ENCODE data around the gene ZNF385A. TPM values are rescaled to one million over a fixed set of nuclear protein-coding genes. Genes with fewer than 3 reads are reported as not detected.
A peak's percentile ranks its signal among the peaks of the same experiment; 100 is the strongest.

The ZNF385A gene
- total and polyA plus RNA-seq, 9 of the 15 experiments (the other 6 are each of a cell fraction or from before 2014, with no cell fraction given): 1.0 to 111 (median 7.7) TPM

GRCh38 chr12:54356951-54357356 lies 27.6 kb downstream of the ZNF385A start (continued):
- no peak for TF ChIP-seq MAFF (IDR thresholded peaks at IDR 0.05; ENCODE audit: low read length)

DNA sequence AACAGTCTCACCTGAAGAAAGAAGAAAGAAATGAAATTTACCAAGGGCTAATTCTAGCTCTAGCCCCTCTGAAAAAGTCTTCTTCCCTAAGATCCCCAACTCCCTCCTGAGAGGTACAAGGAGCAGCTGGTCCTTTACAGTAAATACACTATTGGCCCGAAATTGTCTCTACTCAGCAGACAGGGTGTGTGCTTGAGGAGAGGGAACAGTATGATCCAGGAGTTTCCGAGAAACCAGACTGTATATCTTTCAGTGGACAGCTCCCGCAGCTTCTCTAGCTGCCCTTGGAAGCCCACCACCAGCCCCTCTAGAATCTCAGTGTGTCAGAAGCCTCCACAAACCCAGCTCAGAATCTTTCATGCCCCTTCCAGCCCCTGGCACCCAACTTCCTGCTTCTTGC lies 28.3 kb downstream of the ZNF385A start:
- 3% methylated on average over 3 of the region's 3 CpGs for WGBS (ENCODE audit: insufficient coverage, low coverage, missing lambda C conversion rate)
- Histone ChIP-seq H3K36me3 (ENCODE audit: control insufficient read depth, insufficient read depth, low read length) (peaks cover 13% of the 10 kb centered on the region; the same call in 2 of the 3 replicates), H3K9me1 (ENCODE audit: control insufficient read depth, insufficient read depth, low read length) (no peaks in the 10 kb centered on the region), H4K20me1 (replicated peaks; ENCODE audit: control insufficient read depth, insufficient read depth, low read length) (no peaks in the 10 kb centered on the region), H2AFZ (ENCODE audit: low read depth, low read length) (peak overlapping the region; percentile 25; the same call in 1 of the 2 replicates), H3K27me3 (ENCODE audit: control insufficient read depth in 2 of 2, insufficient read depth in 2 of 2, low read length in 2 of 2) (no peaks in the 10 kb centered on the region), H3K4me1 (replicated peaks in 1 of 2; ENCODE audit: control insufficient read depth in 2 of 2, insufficient read depth in 2 of 2, low read length in 2 of 2) (peaks cover 58 to 69% of the 10 kb centered on the region in 2 experiments), H3K4me2 (ENCODE audit: insufficient read depth, low read length) (peak overlapping the region; percentile 99; the same call in 1 of the 2 replicates), H3K27ac (ENCODE audit: extremely low read depth, low read depth, low read length) (peak overlapping the region; percentile 60), H3K9ac (ENCODE audit: insufficient read depth in 1 of 2, low read depth in 2 of 2, low read length in 2 of 2) (peak overlapping the region; percentile 30 to 61; a peak in 2 of 4 replicates), H3K9me3 (replicated peaks; ENCODE audit: control insufficient read depth, insufficient read depth, low read depth, low read length) (no peaks in the 10 kb centered on the region), H3K4me3 (no peak overlapping the region), H3K79me2 (ENCODE audit: control insufficient read depth, insufficient read depth, low read length) (peaks cover 26% of the 10 kb centered on the region; the same call in 2 of the 3 replicates)
- no peak for FAIRE-seq
- in situ Hi-C loops (cut with MboI): no loop called here
- intact Hi-C loops (cut with micrococcal nuclease): no loop called here
- no peak for ATAC-seq
- BruUV-seq (replicated peaks): no TSS peak
- DNase-seq (ENCODE audit: extremely low read depth in 1 of 4, low spot score in 3 of 4): peak in 2 of 4 experiments; percentile 20 to 46
- ChIA-PET POLR2A (interaction anchor here (0.6 to 5.8 kb wide), 11 partner anchors 13 to 133 kb away, joined by 3 to 57 read pairs (median 4); partner anchors contain the start of genes HNRNPA1 and NFE2), CTCF (ENCODE audit: low intra/inter-chr PET ratio) (no interaction called here)
- TF ChIP-seq PATZ1 (CRISPR knock-in tag; IDR thresholded peaks at IDR 0.05; ENCODE audit: borderline replicate concordance) (no peak), SMAD4 (CRISPR knock-in tag; conservative IDR thresholded peaks at IDR 0.05) (0 out of 2 replicates have a peak, but pooled peaks have one; percentile 22), ZNF395 (CRISPR knock-in tag; IDR thresholded peaks at IDR 0.05) (no peak), MEIS2 (IDR thresholded peaks at IDR 0.05; ENCODE audit: partially characterized antibody) (peak; percentile 64), ZBTB7A (IDR thresholded peaks at IDR 0.05; ENCODE audit: borderline replicate concordance, control insufficient read depth, low read depth, low read length) (peak; percentile 39; the same call in 1 of the 2 replicates)
- TF ChIP-seq, protein P1, sequence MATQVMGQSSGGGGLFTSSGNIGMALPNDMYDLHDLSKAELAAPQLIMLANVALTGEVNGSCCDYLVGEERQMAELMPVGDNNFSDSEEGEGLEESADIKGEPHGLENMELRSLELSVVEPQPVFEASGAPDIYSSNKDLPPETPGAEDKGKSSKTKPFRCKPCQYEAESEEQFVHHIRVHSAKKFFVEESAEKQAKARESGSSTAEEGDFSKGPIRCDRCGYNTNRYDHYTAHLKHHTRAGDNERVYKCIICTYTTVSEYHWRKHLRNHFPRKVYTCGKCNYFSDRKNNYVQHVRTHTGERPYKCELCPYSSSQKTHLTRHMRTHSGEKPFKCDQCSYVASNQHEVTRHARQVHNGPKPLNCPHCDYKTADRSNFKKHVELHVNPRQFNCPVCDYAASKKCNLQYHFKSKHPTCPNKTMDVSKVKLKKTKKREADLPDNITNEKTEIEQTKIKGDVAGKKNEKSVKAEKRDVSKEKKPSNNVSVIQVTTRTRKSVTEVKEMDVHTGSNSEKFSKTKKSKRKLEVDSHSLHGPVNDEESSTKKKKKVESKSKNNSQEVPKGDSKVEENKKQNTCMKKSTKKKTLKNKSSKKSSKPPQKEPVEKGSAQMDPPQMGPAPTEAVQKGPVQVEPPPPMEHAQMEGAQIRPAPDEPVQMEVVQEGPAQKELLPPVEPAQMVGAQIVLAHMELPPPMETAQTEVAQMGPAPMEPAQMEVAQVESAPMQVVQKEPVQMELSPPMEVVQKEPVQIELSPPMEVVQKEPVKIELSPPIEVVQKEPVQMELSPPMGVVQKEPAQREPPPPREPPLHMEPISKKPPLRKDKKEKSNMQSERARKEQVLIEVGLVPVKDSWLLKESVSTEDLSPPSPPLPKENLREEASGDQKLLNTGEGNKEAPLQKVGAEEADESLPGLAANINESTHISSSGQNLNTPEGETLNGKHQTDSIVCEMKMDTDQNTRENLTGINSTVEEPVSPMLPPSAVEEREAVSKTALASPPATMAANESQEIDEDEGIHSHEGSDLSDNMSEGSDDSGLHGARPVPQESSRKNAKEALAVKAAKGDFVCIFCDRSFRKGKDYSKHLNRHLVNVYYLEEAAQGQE (IDR thresholded peaks at IDR 0.05; ENCODE audit: borderline replicate concordance): peak; percentile 30; the same call in 1 of the 2 replicates
- TF ChIP-seq, protein P1 (CRISPR knock-in tag; IDR thresholded peaks at IDR 0.05; ENCODE audit: low read depth): no peak
